ENCODE data around the gene RNF213.

The RNF213 gene

DNA sequence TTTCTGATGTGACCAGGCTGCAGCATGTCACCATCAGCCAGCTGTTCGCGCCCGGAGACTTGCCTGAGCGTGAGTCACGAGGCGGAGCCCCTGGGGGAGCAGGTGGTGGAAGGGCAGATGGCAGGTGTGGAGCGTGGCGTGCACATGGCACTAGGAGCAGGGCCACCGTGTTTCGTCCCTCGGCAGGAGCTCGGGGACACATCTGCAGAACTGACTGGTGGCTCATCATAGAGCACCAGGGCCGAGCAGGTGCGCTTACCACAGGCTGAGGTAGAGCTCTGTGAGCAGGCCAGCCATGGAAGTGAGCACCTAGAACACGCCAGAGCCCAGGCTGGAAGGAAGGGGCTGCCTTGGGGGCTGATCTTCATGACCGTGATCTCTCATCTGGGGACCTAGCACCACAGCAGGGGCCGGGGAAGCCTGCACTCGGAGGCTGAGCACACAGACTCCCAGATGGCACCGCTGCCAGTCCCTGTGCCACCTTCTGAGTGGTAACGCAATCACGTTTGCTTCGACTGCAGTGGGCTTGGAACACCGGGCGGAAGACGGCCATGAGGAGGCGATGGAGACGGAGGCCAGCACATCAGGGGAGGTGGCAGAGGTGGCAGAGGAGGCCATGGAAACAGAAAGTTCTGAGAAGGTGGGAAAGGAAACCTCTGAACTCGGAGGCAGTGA, 92.5 kb downstream of the RNF213 start:
- TF ChIP-seq TAF1 (IDR thresholded peaks at IDR 0.05; ENCODE audit: borderline replicate concordance, insufficient read depth, low read length) (no peak), POLR2AphosphoS5 (IDR thresholded peaks at IDR 0.05; ENCODE audit: low read depth, low read length) (no peak), FOXP2 (optimal IDR thresholded peaks at IDR 0.05; ENCODE audit: borderline replicate concordance, extremely low read depth, extremely low read length, insufficient read depth) (no peak), SIN3A (IDR thresholded peaks at IDR 0.05; ENCODE audit: borderline replicate concordance, insufficient read depth, low read length) (no peak)
- TF ChIP-seq, protein P1, sequence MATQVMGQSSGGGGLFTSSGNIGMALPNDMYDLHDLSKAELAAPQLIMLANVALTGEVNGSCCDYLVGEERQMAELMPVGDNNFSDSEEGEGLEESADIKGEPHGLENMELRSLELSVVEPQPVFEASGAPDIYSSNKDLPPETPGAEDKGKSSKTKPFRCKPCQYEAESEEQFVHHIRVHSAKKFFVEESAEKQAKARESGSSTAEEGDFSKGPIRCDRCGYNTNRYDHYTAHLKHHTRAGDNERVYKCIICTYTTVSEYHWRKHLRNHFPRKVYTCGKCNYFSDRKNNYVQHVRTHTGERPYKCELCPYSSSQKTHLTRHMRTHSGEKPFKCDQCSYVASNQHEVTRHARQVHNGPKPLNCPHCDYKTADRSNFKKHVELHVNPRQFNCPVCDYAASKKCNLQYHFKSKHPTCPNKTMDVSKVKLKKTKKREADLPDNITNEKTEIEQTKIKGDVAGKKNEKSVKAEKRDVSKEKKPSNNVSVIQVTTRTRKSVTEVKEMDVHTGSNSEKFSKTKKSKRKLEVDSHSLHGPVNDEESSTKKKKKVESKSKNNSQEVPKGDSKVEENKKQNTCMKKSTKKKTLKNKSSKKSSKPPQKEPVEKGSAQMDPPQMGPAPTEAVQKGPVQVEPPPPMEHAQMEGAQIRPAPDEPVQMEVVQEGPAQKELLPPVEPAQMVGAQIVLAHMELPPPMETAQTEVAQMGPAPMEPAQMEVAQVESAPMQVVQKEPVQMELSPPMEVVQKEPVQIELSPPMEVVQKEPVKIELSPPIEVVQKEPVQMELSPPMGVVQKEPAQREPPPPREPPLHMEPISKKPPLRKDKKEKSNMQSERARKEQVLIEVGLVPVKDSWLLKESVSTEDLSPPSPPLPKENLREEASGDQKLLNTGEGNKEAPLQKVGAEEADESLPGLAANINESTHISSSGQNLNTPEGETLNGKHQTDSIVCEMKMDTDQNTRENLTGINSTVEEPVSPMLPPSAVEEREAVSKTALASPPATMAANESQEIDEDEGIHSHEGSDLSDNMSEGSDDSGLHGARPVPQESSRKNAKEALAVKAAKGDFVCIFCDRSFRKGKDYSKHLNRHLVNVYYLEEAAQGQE (IDR thresholded peaks at IDR 0.05; ENCODE audit: insufficient read depth in 1 of 2, low read depth in 2 of 2, low read length in 2 of 2), result no peak

DNA sequence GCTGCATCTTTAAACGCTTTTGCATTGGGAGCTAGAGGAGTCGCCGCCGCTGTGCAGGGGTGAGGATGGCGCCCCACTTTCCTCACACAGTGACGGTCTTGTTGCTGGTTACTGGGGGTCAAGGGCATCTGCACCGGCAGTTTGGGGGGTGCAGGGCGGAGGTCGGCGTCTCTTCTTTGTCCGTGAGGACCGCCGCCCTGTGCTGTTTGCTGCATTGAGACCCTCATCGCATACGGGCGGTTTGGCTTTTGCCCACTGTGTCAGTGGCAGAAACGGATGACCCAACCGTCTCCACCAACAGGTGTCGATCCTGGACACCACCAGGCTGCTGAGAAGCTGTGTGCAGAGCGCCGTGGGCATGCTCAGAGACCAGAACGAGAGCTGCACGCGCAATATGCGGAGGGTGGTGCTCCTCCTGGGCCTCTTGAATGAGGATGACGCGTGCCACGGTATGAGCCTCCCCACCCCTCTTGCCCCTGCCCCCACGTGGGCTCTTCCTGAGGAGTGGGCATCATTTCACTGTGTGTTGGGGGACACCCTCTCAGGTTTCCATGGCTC, 93.1 kb downstream of the RNF213 start:
- TF ChIP-seq SIN3A (IDR thresholded peaks at IDR 0.05; ENCODE audit: borderline replicate concordance, insufficient read depth, low read length), result no peak
- TF ChIP-seq TAF1 (IDR thresholded peaks at IDR 0.05; ENCODE audit: borderline replicate concordance, insufficient read depth, low read length), result no peak
- no peak for TF ChIP-seq POLR2AphosphoS5 (IDR thresholded peaks at IDR 0.05; ENCODE audit: low read depth, low read length)
- TF ChIP-seq, protein P1 (IDR thresholded peaks at IDR 0.05; ENCODE audit: insufficient read depth in 1 of 2, low read depth in 2 of 2, low read length in 2 of 2), result no peak
- TF ChIP-seq FOXP2 (optimal IDR thresholded peaks at IDR 0.05; ENCODE audit: borderline replicate concordance, extremely low read depth, extremely low read length, insufficient read depth), result no peak

DNA sequence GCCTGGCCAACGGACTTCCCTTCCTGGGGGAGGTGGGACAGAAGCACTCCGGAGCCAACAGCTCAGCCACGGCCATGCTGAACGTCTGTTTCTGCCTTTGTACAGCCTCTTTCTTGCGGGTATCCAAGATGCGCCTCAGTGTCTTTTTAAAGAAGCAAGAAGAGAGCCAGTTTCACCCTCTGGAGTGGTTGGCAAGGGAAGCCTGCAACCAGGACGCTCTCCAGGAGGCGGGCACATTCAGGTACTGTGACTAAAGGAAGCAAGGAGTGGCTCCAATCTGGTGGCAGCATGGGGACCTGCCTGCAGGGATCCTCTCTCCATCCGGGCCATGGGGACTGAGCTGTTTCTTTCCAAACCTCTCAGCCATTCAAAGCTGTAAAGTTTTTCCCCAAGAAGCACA, 93.7 kb downstream of the RNF213 start:
- TF ChIP-seq POLR2AphosphoS5 (IDR thresholded peaks at IDR 0.05; ENCODE audit: low read depth, low read length) (no peak), TAF1 (IDR thresholded peaks at IDR 0.05; ENCODE audit: borderline replicate concordance, insufficient read depth, low read length) (no peak), FOXP2 (optimal IDR thresholded peaks at IDR 0.05; ENCODE audit: borderline replicate concordance, extremely low read depth, extremely low read length, insufficient read depth) (no peak), SIN3A (IDR thresholded peaks at IDR 0.05; ENCODE audit: borderline replicate concordance, insufficient read depth, low read length) (no peak)
- TF ChIP-seq, protein P1 (IDR thresholded peaks at IDR 0.05; ENCODE audit: insufficient read depth in 1 of 2, low read depth in 2 of 2, low read length in 2 of 2), result no peak

DNA sequence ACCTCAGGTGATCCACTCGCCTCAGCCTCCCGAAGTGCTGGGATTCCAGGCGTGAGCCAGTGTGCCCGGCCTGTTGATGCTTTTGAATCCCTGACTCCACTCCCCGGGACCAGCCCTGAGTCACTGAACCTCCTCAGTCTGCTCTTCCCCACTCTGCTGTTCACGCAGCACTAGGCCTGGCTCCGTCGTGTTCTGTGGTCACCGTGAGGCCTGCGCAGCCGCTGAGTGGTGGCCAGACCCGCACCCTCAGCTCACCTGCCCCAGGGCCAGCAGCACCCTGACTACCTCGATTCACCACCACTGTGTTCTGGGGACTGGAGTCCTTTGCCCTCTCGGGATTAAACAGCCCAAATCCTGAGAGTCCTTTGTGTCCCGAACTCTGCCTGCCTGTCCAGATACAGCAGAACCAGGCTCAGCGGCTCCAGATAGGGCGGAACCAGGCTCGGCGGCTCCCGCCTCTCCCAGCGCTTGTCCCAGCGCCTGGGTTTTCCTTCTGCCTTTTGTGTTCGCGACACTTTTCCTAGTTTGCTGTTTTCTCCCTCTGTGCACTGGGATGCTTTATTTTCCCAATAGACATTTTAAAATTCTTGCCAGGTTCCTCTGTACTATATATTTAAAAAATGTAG, 95.7 kb downstream of the RNF213 start:
- no peak for TF ChIP-seq POLR2AphosphoS5 (IDR thresholded peaks at IDR 0.05; ENCODE audit: low read depth, low read length)
- no peak for TF ChIP-seq SIN3A (IDR thresholded peaks at IDR 0.05; ENCODE audit: borderline replicate concordance, insufficient read depth, low read length)
- TF ChIP-seq TAF1 (IDR thresholded peaks at IDR 0.05; ENCODE audit: borderline replicate concordance, insufficient read depth, low read length), result no peak
- TF ChIP-seq, protein P1 (IDR thresholded peaks at IDR 0.05; ENCODE audit: insufficient read depth in 1 of 2, low read depth in 2 of 2, low read length in 2 of 2), result no peak
- no peak for TF ChIP-seq FOXP2 (optimal IDR thresholded peaks at IDR 0.05; ENCODE audit: borderline replicate concordance, extremely low read depth, extremely low read length, insufficient read depth)

Measured in PFSK-1 (cell line).